Uterus (tissue), 2 donors: Measurements from ENCODE around the gene MSS51.

Experiments used
- POLR2A ChIP-seq, 2 donors: fragments of 450-650 bp; IDR thresholded peaks; one replicate each; pipeline ENCODE4 v1.6.1; 2016; ENCODE audit warnings: antibody characterized with exemption in 2 of 2, mild to moderate bottlenecking in 1 of 2, moderate library complexity in 1 of 2
- TF ChIP-seq, protein P1 (sequence below), 4 experiments: fragments of 200-600 bp in 2 of 4; fragments of 450-650 bp in 2 of 4; sonication (generic) in 2 of 4; IDR thresholded peaks; one replicate each; pipeline ENCODE4 v1.5.1; 2016 to 2019; ENCODE audit warnings: antibody characterized with exemption in 4 of 4, mild to moderate bottlenecking in 2 of 4, moderate library complexity in 1 of 4

DNA sequence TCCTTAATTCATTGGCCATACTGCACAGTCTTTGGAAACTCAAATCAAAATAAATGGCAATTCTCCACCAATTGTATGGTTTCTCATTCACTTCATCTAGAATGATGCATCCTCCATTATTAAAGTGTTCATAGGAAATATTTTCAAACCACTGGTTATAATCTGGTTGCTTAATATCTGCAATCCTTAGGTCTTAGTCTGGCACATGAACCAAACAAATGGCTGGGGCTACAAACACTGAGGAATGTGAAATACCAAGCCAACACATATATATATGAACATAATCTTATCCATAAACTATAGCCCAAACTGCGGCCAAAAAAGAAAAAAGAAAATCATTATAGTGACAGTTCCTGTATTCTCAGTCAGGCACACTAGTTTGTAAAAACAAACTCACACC, 5.7 kb upstream of the MSS51 start:
- TF ChIP-seq, protein P1, sequence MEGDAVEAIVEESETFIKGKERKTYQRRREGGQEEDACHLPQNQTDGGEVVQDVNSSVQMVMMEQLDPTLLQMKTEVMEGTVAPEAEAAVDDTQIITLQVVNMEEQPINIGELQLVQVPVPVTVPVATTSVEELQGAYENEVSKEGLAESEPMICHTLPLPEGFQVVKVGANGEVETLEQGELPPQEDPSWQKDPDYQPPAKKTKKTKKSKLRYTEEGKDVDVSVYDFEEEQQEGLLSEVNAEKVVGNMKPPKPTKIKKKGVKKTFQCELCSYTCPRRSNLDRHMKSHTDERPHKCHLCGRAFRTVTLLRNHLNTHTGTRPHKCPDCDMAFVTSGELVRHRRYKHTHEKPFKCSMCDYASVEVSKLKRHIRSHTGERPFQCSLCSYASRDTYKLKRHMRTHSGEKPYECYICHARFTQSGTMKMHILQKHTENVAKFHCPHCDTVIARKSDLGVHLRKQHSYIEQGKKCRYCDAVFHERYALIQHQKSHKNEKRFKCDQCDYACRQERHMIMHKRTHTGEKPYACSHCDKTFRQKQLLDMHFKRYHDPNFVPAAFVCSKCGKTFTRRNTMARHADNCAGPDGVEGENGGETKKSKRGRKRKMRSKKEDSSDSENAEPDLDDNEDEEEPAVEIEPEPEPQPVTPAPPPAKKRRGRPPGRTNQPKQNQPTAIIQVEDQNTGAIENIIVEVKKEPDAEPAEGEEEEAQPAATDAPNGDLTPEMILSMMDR (IDR thresholded peaks at IDR 0.05): no peak
- no peak for TF ChIP-seq POLR2A (IDR thresholded peaks at IDR 0.05)
